Peyer's patch (tissue), 4 donors: ENCODE data around the gene PRICKLE2. TPM values are rescaled to one million over a fixed set of nuclear protein-coding genes. Genes with fewer than 3 reads are reported as not detected.

ENCODE experiments used
- DNase-seq, 3 donors: peaks; one replicate each; pipeline ENCODE4 v3.0.0-alpha.2; 2017 to 2019
- H3K27ac ChIP-seq, 4 donors: fragments of 200-600 bp; sonication (generic); one replicate each; pipeline ENCODE4 v1.5.1; 2016 to 2019
- H3K27me3 ChIP-seq, 2 donors: fragments of 200-600 bp; sonication (generic); one replicate each; pipeline ENCODE4 v1.5.1; 2019
- H3K36me3 ChIP-seq, 3 donors: fragments of 200-600 bp; sonication (generic); one replicate each; pipeline ENCODE4 v1.5.1; 2016 to 2019
- H3K4me1 ChIP-seq, 4 donors: fragments of 200-600 bp; sonication (generic); one replicate each; pipeline ENCODE4 v1.5.1; 2016 to 2019
- H3K4me3 ChIP-seq, 4 donors: fragments of 200-600 bp; sonication (generic); 1 replicate in 3 of 4; 2 replicates in 1 of 4; pipeline ENCODE4 v1.5.1; 2016 to 2019; ENCODE audit warnings: mild to moderate bottlenecking in 1 of 4
- H3K9me3 ChIP-seq, 4 donors: fragments of 200-600 bp; sonication (generic); one replicate each; pipeline ENCODE4 v1.5.1; 2016 to 2019; ENCODE audit warnings: mild to moderate bottlenecking in 1 of 4
- POLR2A ChIP-seq, 2 donors: fragments of 450-650 bp; IDR thresholded peaks; one replicate each; pipeline ENCODE4 v1.5.1; 2017; ENCODE audit warnings: antibody characterized with exemption in 2 of 2, mild to moderate bottlenecking in 2 of 2, moderate library complexity in 2 of 2
- total RNA-seq, 4 donors: library from RNA; depleted of rRNA; stranded (reverse); fragments of >200 nt; gene quantifications; one replicate each; pipeline ENCODE4 v1.1.0, GENCODE V29; 2016
- TF ChIP-seq, protein P1 (sequence below), 6 experiments: fragments of 450-650 bp in 4 of 6; fragments of 200-600 bp in 2 of 6; sonication (generic) in 1 of 6; IDR thresholded peaks; one replicate each; pipeline ENCODE4 v1.5.1; 2017 to 2019; ENCODE audit warnings: antibody characterized with exemption in 6 of 6, mild to moderate bottlenecking in 3 of 6, moderate library complexity in 1 of 6

The PRICKLE2 gene
- total RNA-seq, 4 donors from 2014 or later: 3.5 to 22.3 (median 11.8) TPM

DNA sequence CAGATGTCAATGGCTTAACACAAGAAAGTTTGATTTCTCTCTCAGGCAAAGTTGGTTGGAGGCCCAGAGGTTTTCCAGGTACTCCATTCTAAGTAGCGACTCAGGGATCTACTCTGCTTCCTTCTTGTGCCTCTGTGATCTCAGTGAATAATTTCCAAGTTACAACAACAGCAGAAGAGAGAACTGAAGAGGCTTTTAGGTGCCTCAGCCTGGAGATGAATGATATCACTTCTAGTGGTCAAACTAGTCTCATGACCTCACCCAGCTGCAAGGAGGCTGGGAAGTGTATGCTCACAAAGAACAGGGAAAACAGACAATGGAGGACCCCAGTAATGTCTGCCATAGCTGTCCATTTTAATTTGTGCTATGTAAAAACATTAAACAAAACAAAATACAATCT, 4.6 kb upstream of the PRICKLE2 start:
- DNase-seq: no peak
- TF ChIP-seq, protein P1, sequence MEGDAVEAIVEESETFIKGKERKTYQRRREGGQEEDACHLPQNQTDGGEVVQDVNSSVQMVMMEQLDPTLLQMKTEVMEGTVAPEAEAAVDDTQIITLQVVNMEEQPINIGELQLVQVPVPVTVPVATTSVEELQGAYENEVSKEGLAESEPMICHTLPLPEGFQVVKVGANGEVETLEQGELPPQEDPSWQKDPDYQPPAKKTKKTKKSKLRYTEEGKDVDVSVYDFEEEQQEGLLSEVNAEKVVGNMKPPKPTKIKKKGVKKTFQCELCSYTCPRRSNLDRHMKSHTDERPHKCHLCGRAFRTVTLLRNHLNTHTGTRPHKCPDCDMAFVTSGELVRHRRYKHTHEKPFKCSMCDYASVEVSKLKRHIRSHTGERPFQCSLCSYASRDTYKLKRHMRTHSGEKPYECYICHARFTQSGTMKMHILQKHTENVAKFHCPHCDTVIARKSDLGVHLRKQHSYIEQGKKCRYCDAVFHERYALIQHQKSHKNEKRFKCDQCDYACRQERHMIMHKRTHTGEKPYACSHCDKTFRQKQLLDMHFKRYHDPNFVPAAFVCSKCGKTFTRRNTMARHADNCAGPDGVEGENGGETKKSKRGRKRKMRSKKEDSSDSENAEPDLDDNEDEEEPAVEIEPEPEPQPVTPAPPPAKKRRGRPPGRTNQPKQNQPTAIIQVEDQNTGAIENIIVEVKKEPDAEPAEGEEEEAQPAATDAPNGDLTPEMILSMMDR (IDR thresholded peaks at IDR 0.05): no peak
- TF ChIP-seq POLR2A (IDR thresholded peaks at IDR 0.05): no peak
- Histone ChIP-seq H3K27me3 (no peaks in the 10 kb centered on the region), H3K4me1 (peaks cover 0 to 2% (median 0%) of the 10 kb centered on the region in 4 donors), H3K36me3 (no peaks in the 10 kb centered on the region), H3K4me3 (no peak overlapping the region), H3K27ac (no peak overlapping the region), H3K9me3 (no peaks in the 10 kb centered on the region)

DNA sequence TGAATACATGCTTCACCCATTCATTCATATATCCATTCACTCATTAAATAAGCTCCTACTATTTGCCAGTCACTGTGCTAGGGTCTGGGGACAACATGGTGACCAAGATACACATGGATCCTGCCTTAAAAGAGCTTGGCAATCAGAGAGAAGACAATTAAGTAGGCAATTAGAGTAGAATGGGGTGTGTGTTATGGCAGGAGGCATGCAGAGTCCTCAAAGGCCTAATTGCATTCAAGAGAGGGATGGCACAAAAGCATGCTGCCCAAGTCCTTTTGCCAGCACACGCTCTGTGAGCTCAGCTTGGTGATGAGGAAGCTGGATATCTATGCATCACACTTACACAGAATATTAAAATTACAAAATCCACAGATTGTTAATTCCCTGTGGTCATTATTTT, 2.8 kb upstream of the PRICKLE2 start:
- Histone ChIP-seq H3K9me3 (no peaks in the 10 kb centered on the region), H3K27me3 (no peaks in the 10 kb centered on the region), H3K4me3 (no peak overlapping the region), H3K36me3 (no peaks in the 10 kb centered on the region), H3K4me1 (peaks cover 0 to 10% (median 0%) of the 10 kb centered on the region in 4 donors), H3K27ac (no peak overlapping the region)
- TF ChIP-seq, protein P1 (IDR thresholded peaks at IDR 0.05): no peak
- TF ChIP-seq POLR2A (IDR thresholded peaks at IDR 0.05): no peak
- DNase-seq: no peak

DNA sequence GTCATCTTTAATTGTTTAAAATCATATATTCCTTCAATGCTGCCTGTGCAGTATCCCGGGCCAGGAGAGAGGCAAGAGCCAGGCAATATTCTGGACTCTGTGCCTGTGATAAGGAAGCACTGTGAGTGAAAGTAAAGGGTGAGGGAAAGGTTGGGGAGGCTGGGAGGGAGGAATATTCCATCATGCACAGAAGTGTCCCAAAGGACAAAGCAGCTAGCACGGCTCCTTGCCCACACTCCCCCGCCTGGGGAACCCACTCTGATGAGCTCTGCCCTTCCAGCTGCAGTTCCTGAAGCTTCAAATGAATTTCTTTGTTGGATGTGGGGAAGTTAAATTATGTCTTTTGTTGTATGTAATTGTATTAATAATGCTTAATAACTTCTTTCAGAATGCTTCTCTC, 1.5 kb upstream of the PRICKLE2 start:
- H3K9me3 ChIP-seq: no peaks in the 10 kb centered on the region
- peaks cover 0 to 23% (median 0%) of the 10 kb centered on the region in 4 donors for H3K4me1 ChIP-seq
- TF ChIP-seq, protein P1 (IDR thresholded peaks at IDR 0.05): no peak
- TF ChIP-seq POLR2A (IDR thresholded peaks at IDR 0.05): no peak
- no peak overlapping the region for H3K4me3 ChIP-seq
- no peak for DNase-seq
- peak overlapping the region in 1 of 4 donors; percentile 80 for H3K27ac ChIP-seq
- no peaks in the 10 kb centered on the region for H3K27me3 ChIP-seq
- no peaks in the 10 kb centered on the region for H3K36me3 ChIP-seq

DNA sequence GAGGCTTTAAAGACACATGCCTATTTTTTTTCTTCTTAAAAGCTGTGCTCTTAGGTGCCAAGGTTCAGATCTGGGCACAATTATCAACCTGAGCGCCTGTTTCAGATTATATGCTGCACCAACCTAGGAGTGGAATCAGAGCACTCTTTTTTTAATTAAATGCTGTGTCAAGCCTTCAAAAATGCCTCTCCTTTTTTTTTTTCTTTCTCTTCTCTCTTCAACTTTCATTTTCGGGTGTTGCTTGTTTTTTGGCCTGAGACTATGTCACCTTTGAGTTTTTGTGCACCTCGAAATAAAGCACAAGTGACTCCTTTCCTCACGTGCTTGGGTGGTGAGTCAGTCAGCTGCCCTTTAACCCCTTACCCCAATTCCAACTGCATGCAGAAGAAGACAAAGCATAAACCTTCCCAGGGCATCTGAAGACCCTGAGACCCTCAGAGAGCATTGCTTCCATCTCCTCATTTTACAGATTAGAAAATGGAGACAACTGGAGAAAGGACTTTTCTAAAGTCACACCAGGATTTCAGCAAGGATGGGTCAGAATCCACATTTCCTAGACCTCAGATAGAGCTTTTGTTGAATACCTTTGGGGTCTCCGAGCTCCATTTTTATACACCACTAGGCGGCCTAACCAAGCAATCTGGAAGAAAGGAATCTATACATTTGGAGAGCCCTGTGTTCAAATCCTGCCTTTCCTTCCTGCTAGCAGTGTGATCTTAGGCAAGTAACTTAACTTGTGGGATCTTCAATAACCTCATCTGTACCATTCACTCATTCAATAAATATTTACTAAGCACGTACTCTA, 631 bp upstream of the PRICKLE2 start:
- H3K4me3 ChIP-seq: peak overlapping the region in 1 of 4 donors; percentile 4
- no peak for TF ChIP-seq POLR2A (IDR thresholded peaks at IDR 0.05)
- TF ChIP-seq, protein P1 (IDR thresholded peaks at IDR 0.05): no peak
- no peaks in the 10 kb centered on the region for H3K9me3 ChIP-seq
- DNase-seq: no peak
- H3K27ac ChIP-seq: peak overlapping the region in 1 of 4 donors; percentile 80
- H3K4me1 ChIP-seq: peaks cover 0 to 23% (median 0%) of the 10 kb centered on the region in 4 donors
- H3K36me3 ChIP-seq: no peaks in the 10 kb centered on the region
- no peaks in the 10 kb centered on the region for H3K27me3 ChIP-seq

DNA sequence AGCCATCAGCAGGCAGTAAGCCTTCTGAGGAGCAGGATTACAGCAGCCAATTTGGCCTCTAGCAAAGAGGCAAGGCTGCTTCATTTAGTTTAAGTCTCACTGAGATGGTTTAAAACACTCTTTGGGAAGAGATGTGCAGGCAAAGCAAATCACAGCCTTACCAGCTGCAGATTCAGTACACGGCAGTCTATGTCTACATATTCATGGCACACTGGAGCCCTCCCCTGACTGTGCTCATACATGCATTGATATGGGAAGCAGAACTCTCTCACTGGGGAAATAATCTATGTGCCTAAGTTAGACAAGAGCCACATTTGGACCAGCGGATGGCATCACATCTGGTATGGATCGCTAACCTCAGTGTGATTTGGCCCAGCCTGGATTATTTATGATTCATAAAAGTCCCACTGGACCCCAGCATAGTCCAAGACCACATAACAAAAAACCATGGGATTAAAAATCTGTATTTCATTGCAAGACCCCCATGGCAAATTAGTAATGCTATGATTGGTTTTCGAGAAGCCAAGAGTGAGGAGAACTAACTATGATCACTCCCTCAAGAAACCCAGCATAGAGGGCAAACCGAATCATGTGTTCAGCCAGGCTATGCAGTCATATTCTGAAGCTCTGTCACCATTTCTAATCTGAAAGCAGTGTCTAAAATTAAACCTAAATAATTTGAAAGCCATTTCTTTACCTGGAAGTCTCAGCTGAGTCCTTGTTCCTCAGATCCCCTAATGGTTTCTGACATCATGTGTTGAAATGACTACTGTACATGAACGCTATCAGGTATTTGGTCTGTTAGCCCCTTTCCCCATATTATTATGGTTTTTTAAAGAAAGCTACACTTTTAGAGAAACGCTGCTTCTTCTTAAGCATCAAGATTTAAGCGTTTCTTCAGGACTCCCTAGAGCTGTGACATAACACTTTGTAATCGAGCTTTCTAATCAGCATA, 1.2 kb downstream of the PRICKLE2 start:
- H3K36me3 ChIP-seq: no peaks in the 10 kb centered on the region
- no peak for TF ChIP-seq POLR2A (IDR thresholded peaks at IDR 0.05)
- TF ChIP-seq, protein P1 (IDR thresholded peaks at IDR 0.05): no peak
- peaks cover 0 to 31% (median 0%) of the 10 kb centered on the region in 4 donors for H3K4me1 ChIP-seq
- H3K27me3 ChIP-seq: no peaks in the 10 kb centered on the region
- peak overlapping the region; percentile 13 to 80 (median 36) for H3K27ac ChIP-seq
- no peak for DNase-seq
- no peaks in the 10 kb centered on the region for H3K9me3 ChIP-seq
- H3K4me3 ChIP-seq: peak overlapping the region in 1 of 4 donors; percentile 29
